Endothelial cell of umbilical vein (primary cell): ENCODE results near the gene DDX25. TPM values are rescaled to one million over a fixed set of nuclear protein-coding genes. Genes with fewer than 3 reads are reported as not detected.

ENCODE experiments used
- BruUV-seq: library from RNA; stranded (reverse); fragments of 400-500 nt; replicated peaks from 2 replicates; lab custom pipeline; 2021; lab: Mats Ljungman, UMichigan
- CTCF ChIA-PET: fragments of 300-600, 350-600 bp; sonication (Branson Sonifier 250); formaldehyde crosslinking; loops from one replicate; lab custom pipeline; 2021; ENCODE audit warnings: antibody characterized with exemption, inconsistent platforms; lab: Charles Lee
- POLR2A ChIA-PET: fragments of 300-600, 350-600 bp; sonication (Branson Sonifier 250); formaldehyde crosslinking; loops from one replicate; lab custom pipeline; 2021; ENCODE audit warnings: antibody characterized with exemption, inconsistent platforms; lab: Charles Lee
- DNase-seq: peaks from one replicate; pipeline ENCODE4 v3.0.0-alpha.2; 2011; ENCODE audit warnings: low read depth, low spot score
- FAIRE-seq: peaks from 2 replicates; lab custom pipeline; 2011; peaks lifted over from hg19 to GRCh38; lab: Jason Lieb, UNC
- H2AFZ ChIP-seq: 2 replicates; pipeline ENCODE4 v1.6.0; 2012; ENCODE audit warnings: low read depth, low read length, control low read depth, inconsistent platforms
- H3K27ac ChIP-seq: 2 replicates; pipeline ENCODE4 v1.5.1; 2011; ENCODE audit warnings: low read depth, mild to moderate bottlenecking, control low read depth, low read length, moderate library complexity; ENCODE audit not compliant: insufficient read depth
- H3K27me3 ChIP-seq, 2 experiments: 2 replicates each; pipeline versions ENCODE4 v1.6.0 to v1.6.1; 2011; ENCODE audit warnings: low read length in 2 of 2, mixed read lengths in 1 of 2; ENCODE audit not compliant: control insufficient read depth in 2 of 2, insufficient read depth in 2 of 2
- H3K36me3 ChIP-seq, 2 experiments: 2 replicates in 1 of 2; 3 replicates in 1 of 2; pipeline ENCODE4 v1.5.1; 2011; ENCODE audit warnings: low read length in 2 of 2, mild to moderate bottlenecking in 1 of 2, moderate library complexity in 1 of 2; ENCODE audit not compliant: control insufficient read depth in 2 of 2, insufficient read depth in 2 of 2; ENCODE audit errors: extremely low read depth in 1 of 2
- H3K4me1 ChIP-seq: 3 replicates; pipeline ENCODE4 v1.5.1; 2011; ENCODE audit warnings: mild to moderate bottlenecking, low read length; ENCODE audit not compliant: control insufficient read depth, insufficient read depth; ENCODE audit errors: extremely low read depth
- H3K4me2 ChIP-seq: 2 replicates; pipeline ENCODE4 v1.6.1; 2011; ENCODE audit warnings: low read length, control low read depth, mixed read lengths; ENCODE audit not compliant: insufficient read depth
- H3K4me3 ChIP-seq, 3 experiments: fragments of 200-600 bp in 1 of 3; sonication (generic), shearing (Covaris generic) in 1 of 3; replicated peaks in 1 of 3; 2 replicates each; pipeline ENCODE4 v1.5.1; 2011 to 2016; ENCODE audit warnings: control low read depth in 3 of 3, low read length in 3 of 3, mild to moderate bottlenecking in 2 of 3, inconsistent platforms in 1 of 3, low read depth in 1 of 3, moderate library complexity in 1 of 3; ENCODE audit not compliant: insufficient read depth in 1 of 3
- H3K79me2 ChIP-seq: 2 replicates; pipeline ENCODE4 v1.6.0; 2012; ENCODE audit warnings: low read length, inconsistent platforms; ENCODE audit not compliant: control insufficient read depth, insufficient read depth
- H3K9ac ChIP-seq: replicated peaks from 2 replicates; pipeline ENCODE3; 2011; ENCODE audit warnings: low read length, control low read depth; ENCODE audit not compliant: insufficient read depth; ENCODE audit errors: extremely low read depth
- H3K9me1 ChIP-seq: replicated peaks from 3 replicates; pipeline ENCODE4 v1.6.0; 2011; ENCODE audit warnings: mild to moderate bottlenecking, low read length; ENCODE audit not compliant: control insufficient read depth, insufficient read depth; ENCODE audit errors: extremely low read depth
- H3K9me3 ChIP-seq: replicated peaks from 2 replicates; pipeline ENCODE4 v1.5.1; 2012; ENCODE audit warnings: low read length, inconsistent platforms; ENCODE audit not compliant: control insufficient read depth, insufficient read depth
- H4K20me1 ChIP-seq: replicated peaks from 2 replicates; pipeline ENCODE3; 2011; ENCODE audit warnings: mild to moderate bottlenecking, low read length; ENCODE audit not compliant: control insufficient read depth, insufficient read depth; ENCODE audit errors: extremely low read depth
- EZH2 ChIP-seq: IDR thresholded peaks from 2 replicates; pipeline ENCODE4 v1.6.1; 2012; ENCODE audit warnings: borderline replicate concordance, low read depth, mild to moderate bottlenecking, moderate library complexity, low read length, inconsistent platforms; ENCODE audit not compliant: severe bottlenecking
- FOS ChIP-seq: IDR thresholded peaks from 2 replicates; pipeline ENCODE4 v1.6.1; 2011; ENCODE audit warnings: mild to moderate bottlenecking, low read length, moderate library complexity, borderline replicate concordance; ENCODE audit not compliant: insufficient read depth
- GATA2 ChIP-seq: IDR thresholded peaks from 2 replicates; pipeline ENCODE4 v1.7.0; 2011; ENCODE audit warnings: low read depth, mild to moderate bottlenecking, moderate library complexity, mixed read lengths, low read length; ENCODE audit not compliant: insufficient read length, insufficient read depth
- JUN ChIP-seq: IDR thresholded peaks from 2 replicates; pipeline ENCODE4 v1.6.1; 2011; ENCODE audit warnings: borderline replicate concordance, low read depth; ENCODE audit not compliant: insufficient read length, insufficient read depth
- MYC ChIP-seq: IDR thresholded peaks from one replicate; pipeline ENCODE4 v1.6.1; 2011; ENCODE audit warnings: mild to moderate bottlenecking, low read depth, low read length
- POLR2A ChIP-seq: IDR thresholded peaks from 2 replicates; pipeline ENCODE4 v1.6.1; 2012; ENCODE audit warnings: low read depth, mild to moderate bottlenecking, control low read depth, low read length
- POLR2AphosphoS5 ChIP-seq: IDR thresholded peaks from 2 replicates; pipeline ENCODE4 v1.6.1; 2012; ENCODE audit warnings: low read depth, mild to moderate bottlenecking, control low read depth, low read length, moderate library complexity; ENCODE audit not compliant: insufficient read depth
- dilution Hi-C: fragments of 300-500 bp; cut with MboI; formaldehyde crosslinking; loops from one replicate; pipeline ENCODE4 v1.15.0; 2019; ENCODE audit warnings: low sequenced_read_pairs; ENCODE audit not compliant: extremely low pct_ligation_motif_present
- intact Hi-C: fragments of 100-400 bp; cut with micrococcal nuclease; formaldehyde crosslinking; loops from one replicate; pipeline ENCODE4 v1.10.0; 2022
- polyA plus RNA-seq, 4 experiments: library from polyadenylated mRNA; depleted of rRNA in 3 of 4; stranded (reverse) in 3 of 4; unstranded in 1 of 4; fragments of >200 nt; gene quantifications; 2 replicates each; pipeline versions ENCODE4 v1.2.1 to v1.2.3, GENCODE V29; 2011 to 2012; ENCODE audit warnings: missing spikeins in 1 of 4
- total RNA-seq: library from RNA; stranded (reverse); gene quantifications from 2 replicates; pipeline ENCODE4 v1.2.3, GENCODE V29; 2021
- TF ChIP-seq, protein P1 (sequence below), 2 donors: IDR thresholded peaks; 1 replicate in 1 of 2; 2 replicates in 1 of 2; pipeline ENCODE4 v1.5.1; 2011; ENCODE audit warnings: low read length in 2 of 2, mild to moderate bottlenecking in 2 of 2, moderate library complexity in 2 of 2, control low read depth in 1 of 2, inconsistent platforms in 1 of 2, low read depth in 1 of 2; ENCODE audit not compliant: insufficient read depth in 1 of 2; ENCODE audit errors: extremely low read depth in 1 of 2
- TF ChIP-seq, protein P2 (sequence below): IDR thresholded peaks from 2 replicates; pipeline ENCODE4 v1.6.1; 2011; ENCODE audit not compliant: insufficient read depth, insufficient read length

DDX25 gene
- total and polyA plus RNA-seq, 2 donors (not counting 3 experiments of a cell fraction or from before 2014, with no cell fraction given): not detected

DNA sequence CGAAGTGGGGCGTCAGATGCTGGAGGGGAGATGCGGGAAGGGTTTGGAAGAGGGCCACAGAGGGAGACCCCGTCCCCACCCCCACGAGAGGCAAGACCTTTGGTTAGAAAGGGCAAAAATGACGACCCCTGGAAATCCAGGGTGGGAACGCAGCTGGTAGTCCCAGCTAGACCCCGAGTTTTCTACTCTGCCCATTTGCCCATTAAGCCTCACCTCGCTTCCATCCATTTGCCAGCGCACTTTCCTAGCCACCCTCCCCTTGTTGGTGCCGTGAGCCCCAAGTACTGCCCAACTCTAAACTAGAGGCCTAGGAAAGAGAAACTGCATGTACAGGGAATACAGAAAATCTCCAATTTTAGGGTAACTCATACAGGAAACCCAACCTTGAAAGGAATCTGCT lies 370 bp downstream of the DDX25 start:
- no peaks in the 10 kb centered on the region for H3K9me1 ChIP-seq
- H3K27ac ChIP-seq: no peak overlapping the region
- dilution Hi-C loops: no loop called here
- no peak overlapping the region for H3K9ac ChIP-seq
- H3K79me2 ChIP-seq: peaks cover 14% of the 10 kb centered on the region
- H3K36me3 ChIP-seq: peaks cover 2 to 4% of the 10 kb centered on the region in 2 experiments
- ChIA-PET CTCF (no interaction called here), POLR2A (no interaction called here)
- H3K4me2 ChIP-seq: no peak overlapping the region
- no peaks in the 10 kb centered on the region for H3K9me3 ChIP-seq
- TF ChIP-seq GATA2 (no peak), MYC (no peak), POLR2AphosphoS5 (no peak), EZH2 (no peak), POLR2A (no peak), JUN (no peak), FOS (no peak)
- TF ChIP-seq, protein P1, sequence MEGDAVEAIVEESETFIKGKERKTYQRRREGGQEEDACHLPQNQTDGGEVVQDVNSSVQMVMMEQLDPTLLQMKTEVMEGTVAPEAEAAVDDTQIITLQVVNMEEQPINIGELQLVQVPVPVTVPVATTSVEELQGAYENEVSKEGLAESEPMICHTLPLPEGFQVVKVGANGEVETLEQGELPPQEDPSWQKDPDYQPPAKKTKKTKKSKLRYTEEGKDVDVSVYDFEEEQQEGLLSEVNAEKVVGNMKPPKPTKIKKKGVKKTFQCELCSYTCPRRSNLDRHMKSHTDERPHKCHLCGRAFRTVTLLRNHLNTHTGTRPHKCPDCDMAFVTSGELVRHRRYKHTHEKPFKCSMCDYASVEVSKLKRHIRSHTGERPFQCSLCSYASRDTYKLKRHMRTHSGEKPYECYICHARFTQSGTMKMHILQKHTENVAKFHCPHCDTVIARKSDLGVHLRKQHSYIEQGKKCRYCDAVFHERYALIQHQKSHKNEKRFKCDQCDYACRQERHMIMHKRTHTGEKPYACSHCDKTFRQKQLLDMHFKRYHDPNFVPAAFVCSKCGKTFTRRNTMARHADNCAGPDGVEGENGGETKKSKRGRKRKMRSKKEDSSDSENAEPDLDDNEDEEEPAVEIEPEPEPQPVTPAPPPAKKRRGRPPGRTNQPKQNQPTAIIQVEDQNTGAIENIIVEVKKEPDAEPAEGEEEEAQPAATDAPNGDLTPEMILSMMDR (IDR thresholded peaks at IDR 0.05; ENCODE audit: extremely low read depth in 1 of 2, insufficient read depth in 1 of 2, low read depth in 1 of 2, low read length in 2 of 2): no peak
- TF ChIP-seq, protein P2, sequence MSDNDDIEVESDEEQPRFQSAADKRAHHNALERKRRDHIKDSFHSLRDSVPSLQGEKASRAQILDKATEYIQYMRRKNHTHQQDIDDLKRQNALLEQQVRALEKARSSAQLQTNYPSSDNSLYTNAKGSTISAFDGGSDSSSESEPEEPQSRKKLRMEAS: no peak
- peaks cover 8% of the 10 kb centered on the region for H3K4me1 ChIP-seq
- no TSS peak for BruUV-seq
- no peak overlapping the region for H2AFZ ChIP-seq
- H3K4me3 ChIP-seq: no peak overlapping the region
- no peaks in the 10 kb centered on the region for H4K20me1 ChIP-seq
- intact Hi-C loops: no loop called here
- no peak for DNase-seq
- peaks cover 19 to 24% of the 10 kb centered on the region in 2 experiments for H3K27me3 ChIP-seq
- FAIRE-seq: no peak
